GM12878 (cell line): ENCODE results near the gene CAMKK2. TPM values are rescaled to one million over a fixed set of nuclear protein-coding genes. Genes with fewer than 3 reads are reported as not detected.

Experiments used
- ATAC-seq: fragments of 200-7000 bp; cut with Tn5 transposase; 3 replicates; pipeline ENCODE4 v1.9.1; 2020; ENCODE audit warnings: mild to moderate bottlenecking, moderate library complexity
- BruUV-seq: library from RNA; stranded (reverse); fragments of 400-500 nt; replicated peaks from 2 replicates; lab custom pipeline; 2021; lab: Mats Ljungman, UMichigan
- CTCF ChIA-PET: fragments of 300-600 bp; sonication (Branson Sonifier 250); formaldehyde crosslinking; extraction: SDS; loops from one replicate; lab custom pipeline; 2021; ENCODE audit warnings: inconsistent platforms; lab: Yijun Ruan, JAX
- POLR2A ChIA-PET: fragments of 350-600 bp; formaldehyde crosslinking; extraction: SDS; loops from one replicate; lab custom pipeline; 2021; ENCODE audit warnings: inconsistent platforms; lab: Charles Lee
- RAD21 ChIA-PET: fragments of 300-600 bp; sonication (Branson Sonifier 250); formaldehyde crosslinking; loops from one replicate; lab custom pipeline; 2023; ENCODE audit warnings: antibody characterized with exemption; ENCODE audit not compliant: unreplicated experiment; lab: Charles Lee
- SMC1A ChIA-PET: fragments of 300-600 bp; sonication (Branson Sonifier 250); formaldehyde crosslinking; loops from one replicate; lab custom pipeline; 2023; ENCODE audit not compliant: unreplicated experiment, uncharacterized antibody; lab: Charles Lee
- DNase-seq: peaks from one replicate; pipeline ENCODE4 v3.0.0-alpha.2; 2011; ENCODE audit warnings: low read depth, low spot score
- FAIRE-seq: peaks from 3 replicates; lab custom pipeline; 2011; peaks lifted over from hg19 to GRCh38; lab: Jason Lieb, UNC
- H2AFZ ChIP-seq: 2 replicates; pipeline ENCODE4 v1.6.0; 2011; ENCODE audit warnings: low read depth, low read length, control low read depth; ENCODE audit not compliant: control insufficient read depth
- H3K27ac ChIP-seq: 2 replicates; pipeline ENCODE4 v1.5.1; 2011; ENCODE audit warnings: control low read depth; ENCODE audit not compliant: control insufficient read depth, insufficient read depth
- H3K27me3 ChIP-seq, 2 experiments: replicated peaks in 1 of 2; 2 replicates each; pipeline versions ENCODE4 v1.6.0 to v1.6.1; 2011; ENCODE audit warnings: low read length in 1 of 2; ENCODE audit not compliant: control insufficient read depth in 2 of 2, insufficient read depth in 2 of 2
- H3K36me3 ChIP-seq, 2 experiments: 2 replicates each; pipeline ENCODE4 v1.5.1; 2011; ENCODE audit warnings: low read length in 1 of 2; ENCODE audit not compliant: control insufficient read depth in 2 of 2, insufficient read depth in 2 of 2
- H3K4me1 ChIP-seq: 2 replicates; pipeline ENCODE4 v1.6.1; 2011; ENCODE audit warnings: mild to moderate bottlenecking, low read length, moderate library complexity, mixed read lengths; ENCODE audit not compliant: control insufficient read depth, insufficient read depth
- H3K4me2 ChIP-seq: 2 replicates; pipeline ENCODE4 v1.6.0; 2011; ENCODE audit warnings: control low read depth; ENCODE audit not compliant: control insufficient read depth, insufficient read depth
- H3K4me3 ChIP-seq: fragments of 200-600 bp; sonication (generic); 2 replicates; pipeline ENCODE4 v1.5.1; 2016
- H3K79me2 ChIP-seq: 2 replicates; pipeline ENCODE4 v1.6.0; 2011; ENCODE audit warnings: low read length; ENCODE audit not compliant: control insufficient read depth, insufficient read depth
- H3K9ac ChIP-seq: 2 replicates; pipeline ENCODE4 v1.8.0; 2011; ENCODE audit warnings: low read length, control low read depth, mixed read lengths; ENCODE audit not compliant: control insufficient read depth, insufficient read depth
- H3K9me3 ChIP-seq: replicated peaks from 3 replicates; pipeline ENCODE4 v1.5.1; 2011; ENCODE audit warnings: mild to moderate bottlenecking, low read length; ENCODE audit not compliant: control insufficient read depth, insufficient read depth
- H4K20me1 ChIP-seq: 2 replicates; pipeline ENCODE4 v1.6.0; 2011; ENCODE audit not compliant: control insufficient read depth, insufficient read depth
- ATF7 ChIP-seq: fragments of 450-650 bp; IDR thresholded peaks from 2 replicates; pipeline ENCODE4 v1.6.1; 2016; ENCODE audit warnings: low read depth, mild to moderate bottlenecking
- BCL3 ChIP-seq: IDR thresholded peaks from 2 replicates; pipeline ENCODE4 v1.6.1; 2011; ENCODE audit warnings: borderline replicate concordance, low read depth, mild to moderate bottlenecking, moderate library complexity, low read length; ENCODE audit not compliant: insufficient read depth, poor library complexity, severe bottlenecking
- BRCA1 ChIP-seq: IDR thresholded peaks from 2 replicates; pipeline ENCODE4 v1.6.1; 2011; ENCODE audit warnings: low read depth, low read length, improper control_type of control experiment
- CHD2 ChIP-seq: IDR thresholded peaks from 2 replicates; pipeline ENCODE4 v1.6.1; 2011; ENCODE audit warnings: low read depth, low read length, improper control_type of control experiment, borderline replicate concordance
- EP300 ChIP-seq, 2 experiments: fragments of 150-350 bp in 1 of 2; IDR thresholded peaks; 2 replicates each; pipeline ENCODE4 v1.6.1; 2011 to 2012; ENCODE audit warnings: low read depth in 2 of 2, low read length in 2 of 2, borderline replicate concordance in 1 of 2, improper control_type of control experiment in 1 of 2, inconsistent platforms in 1 of 2; ENCODE audit not compliant: control insufficient read depth in 1 of 2
- ETV6 ChIP-seq, 2 experiments: fragments of 450-650 bp in 1 of 2; IDR thresholded peaks in 1 of 2; conservative IDR thresholded peaks in 1 of 2; 2 replicates each; pipeline ENCODE4 v1.6.1; 2014; ENCODE audit warnings: antibody characterized with exemption in 1 of 2, borderline replicate concordance in 1 of 2, low read depth in 1 of 2, mild to moderate bottlenecking in 1 of 2, moderate library complexity in 1 of 2
- HCFC1 ChIP-seq: fragments of 150-350 bp; IDR thresholded peaks from 2 replicates; pipeline ENCODE4 v1.6.1; 2014; ENCODE audit warnings: low read length
- HSF1 ChIP-seq: fragments of 150-350 bp; IDR thresholded peaks from 2 replicates; pipeline ENCODE4 v1.6.1; 2014; ENCODE audit warnings: mild to moderate bottlenecking, low read depth, low read length
- KLF5 ChIP-seq: fragments of 450-650 bp; IDR thresholded peaks from 2 replicates; pipeline ENCODE4 v1.6.1; 2014; ENCODE audit warnings: mild to moderate bottlenecking; ENCODE audit not compliant: partially characterized antibody
- LARP7 ChIP-seq: fragments of 450-650 bp; IDR thresholded peaks from 2 replicates; pipeline ENCODE4 v1.6.1; 2017; ENCODE audit warnings: mild to moderate bottlenecking
- NFXL1 ChIP-seq: fragments of 450-650 bp; IDR thresholded peaks from 2 replicates; pipeline ENCODE4 v1.6.1; 2017; ENCODE audit warnings: antibody characterized with exemption, mild to moderate bottlenecking, borderline replicate concordance
- NRF1 ChIP-seq: conservative IDR thresholded peaks from 2 replicates; pipeline ENCODE4 v1.6.1; 2011; ENCODE audit warnings: mild to moderate bottlenecking, low read depth, low read length, improper control_type of control experiment
- RFX5 ChIP-seq: IDR thresholded peaks from 2 replicates; pipeline ENCODE4 v1.6.1; 2011; ENCODE audit warnings: low read depth, low read length, improper control_type of control experiment
- SMAD5 ChIP-seq: IDR thresholded peaks from 2 replicates; pipeline ENCODE4 v1.6.1; 2016; ENCODE audit warnings: antibody characterized with exemption, low read depth
- SMC3 ChIP-seq: IDR thresholded peaks from 2 replicates; pipeline ENCODE4 v1.6.1; 2011; ENCODE audit warnings: low read length, improper control_type of control experiment, borderline replicate concordance
- ZNF207 ChIP-seq: fragments of 450-650 bp; IDR thresholded peaks from 2 replicates; pipeline ENCODE4 v1.6.1; 2014; ENCODE audit warnings: antibody characterized with exemption, mild to moderate bottlenecking, borderline replicate concordance
- ZNF274 ChIP-seq: IDR thresholded peaks from one replicate; pipeline ENCODE4 v1.8.0; 2011; ENCODE audit not compliant: insufficient read length, insufficient read depth
- WGBS: methylation state at CpG from one replicate; pipeline ENCODE4 v1.1.6; 2016; ENCODE audit warnings: low lambda C conversion rate; ENCODE audit not compliant: insufficient replicate concordance, insufficient coverage; ENCODE audit errors: missing lambda C conversion rate; 5-methylcytosine and 5-hydroxymethylcytosine counted together
- in situ Hi-C: fragments of 300-500 bp; cut with MboI; formaldehyde crosslinking; loops from 9 replicates; pipeline ENCODE4 v1.14.3; 2018; ENCODE audit warnings: mixed read lengths
- intact Hi-C: fragments of 100-400 bp; cut with micrococcal nuclease; formaldehyde crosslinking; loops from one replicate; pipeline ENCODE4 v1.14.2; 2022; ENCODE audit not compliant: unreplicated experiment
- polyA plus RNA-seq, 11 experiments: library from polyadenylated mRNA; depleted of rRNA in 4 of 11; unstranded in 6 of 11; stranded (reverse) in 5 of 11; fragments of >200 nt; fragmentation: Nextera tagmentation in 4 of 11; fragmentation: Illumina TruSeq in 1 of 11; extraction: Ambion mirVana in 4 of 11; extraction: Trizol in 1 of 11; gene quantifications; 1 replicate in 1 of 11; 2 replicates in 10 of 11; pipeline versions ENCODE4 v1.2.1 to v1.2.3, GENCODE V29; 2011 to 2016; ENCODE audit warnings: inconsistent platforms in 2 of 11, missing spikeins in 2 of 11, low read depth in 1 of 11
- total RNA-seq, 4 experiments: library from RNA; depleted of rRNA in 3 of 4; stranded (reverse); fragments of >200 nt in 3 of 4; fragmentation: Illumina TruSeq in 1 of 4; extraction: Trizol in 1 of 4; gene quantifications; 2 replicates each; pipeline versions ENCODE4 v1.2.1 to v1.2.3, GENCODE V29; 2013 to 2021
- TF ChIP-seq, protein P1 (sequence below): fragments of 450-650 bp; formaldehyde crosslinking; IDR thresholded peaks from 2 replicates; pipeline ENCODE4 v1.5.0; 2022; ENCODE audit warnings: mild to moderate bottlenecking, missing genetic modification characterization

Gene CAMKK2
- total and polyA plus RNA-seq, 10 of the 15 experiments (the other 5 are each of a cell fraction or from before 2014, with no cell fraction given), result 5.2 to 40.6 (median 26.6) TPM

- TF ChIP-seq SMC3 (no peak), RFX5 (no peak)
- TF ChIP-seq, all 136 proteins: peak for 0
These were observed 28.7 kb downstream of the CAMKK2 start (continued) for GRCh38 chr12:121267822-121268221.

DNA sequence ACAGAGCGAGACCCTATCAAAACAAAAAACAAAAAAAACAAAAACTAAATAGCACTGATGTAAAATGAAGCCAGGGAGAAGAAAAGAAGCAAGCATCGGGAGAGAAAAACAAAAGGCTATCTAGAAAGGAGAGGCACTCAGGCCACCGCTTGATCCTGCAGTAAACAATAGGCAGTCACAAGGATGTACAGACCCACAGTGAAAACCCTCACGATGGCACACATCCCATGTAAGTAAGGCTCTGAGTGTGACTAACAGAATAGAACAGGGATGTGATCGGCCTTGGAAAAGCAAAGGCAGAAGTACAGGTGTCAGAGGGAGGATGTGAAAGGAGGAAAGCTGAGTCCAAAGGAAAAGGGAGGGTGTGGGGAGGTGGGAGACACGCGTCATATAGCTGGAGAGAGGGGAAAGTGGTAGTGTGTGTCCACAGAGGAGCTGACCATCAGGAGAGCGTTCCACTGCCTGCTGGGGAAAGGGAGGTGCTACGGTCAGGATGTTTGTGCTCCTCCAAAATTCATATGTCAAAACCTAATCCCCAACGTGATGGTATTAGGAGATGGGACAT is 31.5 kb downstream of the CAMKK2 start:
- no peak overlapping the region for H3K9ac ChIP-seq
- no peaks in the 10 kb centered on the region for H3K27me3 ChIP-seq
- H3K27ac ChIP-seq, result no peak overlapping the region
- H3K9me3 ChIP-seq, result no peaks in the 10 kb centered on the region
- POLR2A ChIA-PET, result no interaction called here
- ATAC-seq (no peak), DNase-seq (no peak), FAIRE-seq (no peak)
- H4K20me1 ChIP-seq, result no peaks in the 10 kb centered on the region
- H3K4me1 ChIP-seq, result no peaks in the 10 kb centered on the region
- WGBS, result 87% methylated on average over 10 of the region's 10 CpGs
- SMC1A ChIA-PET, result no interaction called here
- intact Hi-C loops (no loop called here), in situ Hi-C loops (no loop called here)
- H2AFZ ChIP-seq, result no peak overlapping the region
- no peak overlapping the region for H3K4me2 ChIP-seq
- CTCF ChIA-PET, result no interaction called here
- RAD21 ChIA-PET, result no interaction called here
- no TSS peak for BruUV-seq
- no peak overlapping the region for H3K4me3 ChIP-seq
- H3K36me3 ChIP-seq, result peaks cover 16 to 18% of the 10 kb centered on the region in 2 experiments
- no peaks in the 10 kb centered on the region for H3K79me2 ChIP-seq
- TF ChIP-seq ZNF274 (no peak), CHD2 (no peak), NFXL1 (no peak), ATF7 (no peak), EP300 (IDR thresholded peaks at IDR 0.05; ENCODE audit: borderline replicate concordance in 1 of 2, control insufficient read depth in 1 of 2, low read depth in 2 of 2, low read length in 2 of 2) (no peak), LARP7 (no peak), HCFC1 (no peak), KLF5 (no peak), NRF1 (no peak), ETV6 (conservative IDR thresholded peaks at IDR 0.05 in 1 of 2, IDR thresholded peaks at IDR 0.05 in 1 of 2; ENCODE audit: borderline replicate concordance in 1 of 2, low read depth in 1 of 2) (no peak), SMAD5 (no peak), BRCA1 (no peak), HSF1 (no peak), BCL3 (no peak), ZNF207 (no peak)
- TF ChIP-seq, protein P1, sequence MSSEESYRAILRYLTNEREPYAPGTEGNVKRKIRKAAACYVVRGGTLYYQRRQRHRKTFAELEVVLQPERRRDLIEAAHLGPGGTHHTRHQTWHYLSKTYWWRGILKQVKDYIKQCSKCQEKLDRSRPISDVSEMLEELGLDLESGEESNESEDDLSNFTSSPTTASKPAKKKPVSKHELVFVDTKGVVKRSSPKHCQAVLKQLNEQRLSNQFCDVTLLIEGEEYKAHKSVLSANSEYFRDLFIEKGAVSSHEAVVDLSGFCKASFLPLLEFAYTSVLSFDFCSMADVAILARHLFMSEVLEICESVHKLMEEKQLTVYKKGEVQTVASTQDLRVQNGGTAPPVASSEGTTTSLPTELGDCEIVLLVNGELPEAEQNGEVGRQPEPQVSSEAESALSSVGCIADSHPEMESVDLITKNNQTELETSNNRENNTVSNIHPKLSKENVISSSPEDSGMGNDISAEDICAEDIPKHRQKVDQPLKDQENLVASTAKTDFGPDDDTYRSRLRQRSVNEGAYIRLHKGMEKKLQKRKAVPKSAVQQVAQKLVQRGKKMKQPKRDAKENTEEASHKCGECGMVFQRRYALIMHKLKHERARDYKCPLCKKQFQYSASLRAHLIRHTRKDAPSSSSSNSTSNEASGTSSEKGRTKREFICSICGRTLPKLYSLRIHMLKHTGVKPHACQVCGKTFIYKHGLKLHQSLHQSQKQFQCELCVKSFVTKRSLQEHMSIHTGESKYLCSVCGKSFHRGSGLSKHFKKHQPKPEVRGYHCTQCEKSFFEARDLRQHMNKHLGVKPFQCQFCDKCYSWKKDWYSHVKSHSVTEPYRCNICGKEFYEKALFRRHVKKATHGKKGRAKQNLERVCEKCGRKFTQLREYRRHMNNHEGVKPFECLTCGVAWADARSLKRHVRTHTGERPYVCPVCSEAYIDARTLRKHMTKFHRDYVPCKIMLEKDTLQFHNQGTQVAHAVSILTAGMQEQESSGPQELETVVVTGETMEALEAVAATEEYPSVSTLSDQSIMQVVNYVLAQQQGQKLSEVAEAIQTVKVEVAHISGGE (CRISPR knock-in tag), result no peak
